ENCODE measurements around the gene VIL1.

GRCh38 chr2:218382785-218383184 lies 36.1 kb upstream of the VIL1 start:
- TF ChIP-seq POLR2A (IDR thresholded peaks at IDR 0.05) (no peak), CTCF (IDR thresholded peaks at IDR 0.05) (no peak)
